SK-N-SH (cell line): Measurements from ENCODE around the gene SMIM1. TPM values are rescaled to one million over a fixed set of nuclear protein-coding genes. Genes with fewer than 3 reads are reported as not detected.
A peak's percentile ranks its signal among the peaks of the same experiment; 100 is the strongest.

ENCODE experiments used
- CTCF ChIA-PET: fragments of 300-600, 350-600 bp; formaldehyde crosslinking; extraction: SDS; loops from one replicate; lab custom pipeline; 2021; lab: Yijun Ruan, JAX
- POLR2A ChIA-PET: fragments of 350-600 bp; sonication (Branson Sonifier 250); formaldehyde crosslinking; extraction: SDS; loops from one replicate; lab custom pipeline; 2020; ENCODE audit warnings: antibody characterized with exemption, inconsistent platforms; lab: Yijun Ruan, JAX
- DNase-seq: peaks from one replicate; pipeline ENCODE4 v3.0.0; 2012
- H2AFZ ChIP-seq: fragments of 200-600 bp; sonication (generic); 2 replicates; pipeline ENCODE4 v1.8.1; 2016; ENCODE audit warnings: antibody characterized with exemption, mild to moderate bottlenecking, low read depth
- H3F3A ChIP-seq: fragments of 200-600 bp; sonication (generic); replicated peaks from 2 replicates; pipeline ENCODE3; 2016; ENCODE audit warnings: antibody characterized with exemption, mild to moderate bottlenecking; ENCODE audit not compliant: insufficient read depth
- H3K27ac ChIP-seq, 2 experiments: fragments of 200-500 bp in 1 of 2; fragments of 200-600 bp in 1 of 2; sonication (Bioruptor generic) in 1 of 2; sonication (generic), shearing (Covaris generic) in 1 of 2; 2 replicates each; pipeline versions ENCODE4 v1.5.1 to v1.6.1; 2014 to 2016; ENCODE audit warnings: low read depth in 2 of 2, inconsistent platforms in 1 of 2, low read length in 1 of 2, mild to moderate bottlenecking in 1 of 2, mixed read lengths in 1 of 2
- H3K27me3 ChIP-seq: fragments of 200-600 bp; sonication (generic), shearing (Covaris generic); 2 replicates; pipeline ENCODE4 v1.6.1; 2016; ENCODE audit warnings: mixed run types; ENCODE audit not compliant: insufficient read depth
- H3K36me3 ChIP-seq, 2 experiments: fragments of 200-500 bp in 1 of 2; fragments of 200-600 bp in 1 of 2; sonication (Bioruptor generic) in 1 of 2; sonication (generic) in 1 of 2; replicated peaks in 1 of 2; 2 replicates each; pipeline versions ENCODE3 to v1.5.1; 2014 to 2016; ENCODE audit warnings: low read length in 1 of 2, mild to moderate bottlenecking in 1 of 2; ENCODE audit not compliant: insufficient read depth in 2 of 2, control insufficient read depth in 1 of 2
- H3K4me1 ChIP-seq, 2 experiments: fragments of 200-500 bp in 1 of 2; fragments of 200-600 bp in 1 of 2; sonication (Bioruptor generic) in 1 of 2; sonication (generic), shearing (Covaris generic) in 1 of 2; 2 replicates each; pipeline versions ENCODE4 v1.5.1 to v1.6.1; 2014 to 2016; ENCODE audit warnings: low read depth in 1 of 2, low read length in 1 of 2, mixed run types in 1 of 2; ENCODE audit not compliant: insufficient read depth in 2 of 2, control insufficient read depth in 1 of 2
- H3K4me2 ChIP-seq: fragments of 200-600 bp; sonication (generic), shearing (Covaris generic); 2 replicates; pipeline ENCODE4 v1.6.1; 2017; ENCODE audit warnings: mixed run types
- H3K4me3 ChIP-seq, 2 experiments: fragments of 200-500 bp in 1 of 2; fragments of 200-600 bp in 1 of 2; sonication (Bioruptor generic) in 1 of 2; sonication (generic), shearing (Covaris generic) in 1 of 2; 2 replicates each; pipeline versions ENCODE4 v1.5.1 to v1.8.1; 2014 to 2016; ENCODE audit warnings: low read depth in 2 of 2, inconsistent platforms in 1 of 2, low read length in 1 of 2, mild to moderate bottlenecking in 1 of 2, mixed read lengths in 1 of 2, moderate library complexity in 1 of 2
- H3K79me2 ChIP-seq: fragments of 200-600 bp; sonication (generic); 2 replicates; pipeline ENCODE4 v1.8.1; 2017; ENCODE audit warnings: mild to moderate bottlenecking; ENCODE audit not compliant: insufficient read depth
- H3K9ac ChIP-seq: fragments of 200-600 bp; sonication (generic); 2 replicates; pipeline ENCODE4 v1.6.1; 2017; ENCODE audit warnings: mixed run types
- H3K9me2 ChIP-seq: fragments of 200-600 bp; sonication (generic); 2 replicates; pipeline ENCODE4 v1.6.1; 2017; ENCODE audit warnings: mixed run types
- H3K9me3 ChIP-seq: fragments of 200-600 bp; sonication (generic); 2 replicates; pipeline ENCODE4 v1.6.1; 2017; ENCODE audit warnings: mixed run types, mild to moderate bottlenecking, moderate library complexity
- H4K20me1 ChIP-seq: fragments of 200-600 bp; sonication (generic); 2 replicates; pipeline ENCODE4 v1.6.1; 2017; ENCODE audit warnings: mild to moderate bottlenecking, mixed run types; ENCODE audit not compliant: insufficient read depth
- CTCF ChIP-seq: fragments of 200-600 bp; sonication (generic); IDR thresholded peaks from 2 replicates; pipeline ENCODE4 v1.6.1; 2017; ENCODE audit warnings: antibody characterized with exemption, mild to moderate bottlenecking, moderate library complexity
- ELF1 ChIP-seq: IDR thresholded peaks from 2 replicates; pipeline ENCODE4 v1.4.0; 2012
- EP300 ChIP-seq, 2 experiments: IDR thresholded peaks; 2 replicates each; pipeline versions ENCODE4 v1.4.0 to v1.6.1; 2012; ENCODE audit warnings: borderline replicate concordance in 1 of 2, low read depth in 1 of 2, low read length in 1 of 2
- EZH2phosphoT487 ChIP-seq: fragments of 200-600 bp; sonication (generic); IDR thresholded peaks from 2 replicates; pipeline ENCODE4 v1.6.1; 2017; ENCODE audit warnings: low read depth, mixed run types, mild to moderate bottlenecking, antibody characterized with exemption, moderate library complexity, borderline replicate concordance
- FOSL2 ChIP-seq: IDR thresholded peaks from 2 replicates; pipeline ENCODE4 v1.4.0; 2012; ENCODE audit warnings: low read depth, mild to moderate bottlenecking, moderate library complexity, borderline replicate concordance
- FOXJ3 ChIP-seq: sonication (generic); formaldehyde crosslinking; IDR thresholded peaks from 2 replicates; pipeline ENCODE4 v1.5.1; 2020; ENCODE audit warnings: mild to moderate bottlenecking, missing genetic modification reagents
- FOXM1 ChIP-seq: IDR thresholded peaks from 2 replicates; pipeline ENCODE4 v1.4.0; 2012; ENCODE audit warnings: low read depth, mild to moderate bottlenecking
- GABPA ChIP-seq: IDR thresholded peaks from 2 replicates; pipeline ENCODE4 v1.4.0; 2012; ENCODE audit warnings: low read depth, mild to moderate bottlenecking
- GATA2 ChIP-seq: sonication (generic); formaldehyde crosslinking; IDR thresholded peaks from 2 replicates; pipeline ENCODE4 v1.5.0; 2020; ENCODE audit warnings: mild to moderate bottlenecking, missing genetic modification reagents
- IRF3 ChIP-seq: fragments of 150-350 bp; IDR thresholded peaks from 2 replicates; pipeline ENCODE4 v1.6.1; 2016; ENCODE audit warnings: mild to moderate bottlenecking, low read depth, low read length
- JUND ChIP-seq: IDR thresholded peaks from 2 replicates; pipeline ENCODE4 v1.4.0; 2012
- MAX ChIP-seq: IDR thresholded peaks from 2 replicates; pipeline ENCODE4 v1.4.0; 2012; ENCODE audit warnings: low read depth
- MEF2A ChIP-seq: IDR thresholded peaks from 2 replicates; pipeline ENCODE4 v1.4.0; 2012; ENCODE audit warnings: low read depth, borderline replicate concordance
- MXI1 ChIP-seq: IDR thresholded peaks from 2 replicates; pipeline ENCODE4 v1.6.1; 2012; ENCODE audit warnings: mild to moderate bottlenecking, low read depth, low read length, improper control_type of control experiment
- POLR2AphosphoS5 ChIP-seq: IDR thresholded peaks from 2 replicates; pipeline ENCODE4 v1.6.1; 2012; ENCODE audit warnings: low read depth, low read length
- RAD21 ChIP-seq: IDR thresholded peaks from 2 replicates; pipeline ENCODE4 v1.6.1; 2012; ENCODE audit warnings: mild to moderate bottlenecking, low read length
- RCOR1 ChIP-seq: fragments of 150-350 bp; IDR thresholded peaks from 2 replicates; pipeline ENCODE4 v1.6.1; 2017; ENCODE audit warnings: antibody characterized with exemption, low read length
- RFX5 ChIP-seq: IDR thresholded peaks from 2 replicates; pipeline ENCODE4 v1.6.1; 2012; ENCODE audit warnings: mild to moderate bottlenecking, improper control_type of control experiment, low read length
- RXRA ChIP-seq: IDR thresholded peaks from 2 replicates; pipeline ENCODE4 v1.4.0; 2012; ENCODE audit warnings: low read depth, mild to moderate bottlenecking, borderline replicate concordance
- SIN3A ChIP-seq: IDR thresholded peaks from 2 replicates; pipeline ENCODE4 v1.6.1; 2012; ENCODE audit warnings: low read depth, mild to moderate bottlenecking, low read length, moderate library complexity, borderline replicate concordance
- TAF1 ChIP-seq: IDR thresholded peaks from 2 replicates; pipeline ENCODE4 v1.6.1; 2012; ENCODE audit warnings: low read depth, mild to moderate bottlenecking, low read length, moderate library complexity, borderline replicate concordance
- TCF12 ChIP-seq: IDR thresholded peaks from 2 replicates; pipeline ENCODE4 v1.4.0; 2012
- TEAD4 ChIP-seq: IDR thresholded peaks from 2 replicates; pipeline ENCODE4 v1.4.0; 2012; ENCODE audit warnings: mild to moderate bottlenecking, borderline replicate concordance; ENCODE audit not compliant: insufficient read depth
- USF1 ChIP-seq: IDR thresholded peaks from 2 replicates; pipeline ENCODE4 v1.4.0; 2012; ENCODE audit warnings: low read depth, borderline replicate concordance
- YY1 ChIP-seq: IDR thresholded peaks from 2 replicates; pipeline ENCODE4 v1.4.0; 2012; ENCODE audit warnings: low read depth, mild to moderate bottlenecking
- WGBS: methylation state at CpG from one replicate; pipeline ENCODE4 v1.1.6; 2017; ENCODE audit warnings: low lambda C conversion rate; 5-methylcytosine and 5-hydroxymethylcytosine counted together
- polyA plus RNA-seq, 3 experiments: library from polyadenylated mRNA; depleted of rRNA; stranded (reverse); fragments of >200 nt; gene quantifications; 2 replicates each; pipeline ENCODE4 v1.2.3, GENCODE V29; 2012
- TF ChIP-seq, protein P1 (sequence below): IDR thresholded peaks from 2 replicates; pipeline ENCODE4 v1.4.0; 2012; ENCODE audit warnings: low read depth, borderline replicate concordance
- TF ChIP-seq, protein P2 (sequence below): IDR thresholded peaks from 2 replicates; pipeline ENCODE4; 2012

The SMIM1 gene
- polyA plus RNA-seq, 1 of the 3 experiments (the other 2 are of a cell fraction): 6.1 TPM

DNA sequence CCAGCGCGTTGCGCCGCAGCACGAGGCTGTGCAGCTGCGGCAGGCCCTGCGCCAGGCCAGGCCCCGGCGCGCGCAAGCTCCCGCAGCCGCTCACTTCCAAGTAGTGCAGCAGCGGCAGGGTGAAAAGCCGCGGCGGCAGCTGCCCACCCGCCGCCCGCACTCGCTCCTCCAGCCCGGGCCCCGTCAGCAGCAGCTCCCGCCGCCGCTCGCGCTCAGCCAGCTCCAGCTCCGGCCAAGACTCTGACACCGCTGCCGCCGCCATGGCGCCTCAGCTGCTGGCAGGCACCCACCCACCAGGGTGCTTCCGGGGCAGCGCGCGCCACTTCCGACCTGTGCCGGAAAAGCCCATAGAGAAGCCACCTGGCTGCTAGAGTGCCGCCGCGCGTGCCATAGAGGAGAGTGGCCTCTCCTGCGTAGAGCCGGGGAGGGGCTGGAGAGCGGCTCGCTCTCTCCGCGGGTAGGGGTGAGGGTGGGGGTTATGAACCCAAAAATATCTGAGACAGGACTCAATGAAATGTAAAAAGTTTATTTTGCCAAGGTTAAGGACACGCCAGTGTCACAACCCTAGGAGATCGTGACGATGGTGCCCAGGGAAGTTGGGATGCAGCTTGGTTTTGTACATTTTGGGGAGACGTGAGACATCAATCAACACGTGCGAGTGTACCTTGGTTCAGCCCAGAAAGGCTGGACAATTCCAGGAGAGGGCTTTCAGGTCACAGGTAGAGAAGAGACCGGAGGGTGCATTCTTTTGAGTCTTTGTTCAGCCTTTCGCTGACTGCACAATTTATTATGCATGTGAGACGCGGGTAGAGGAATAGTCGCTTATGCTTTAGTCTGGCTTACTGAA, 23.9 kb downstream of the SMIM1 start, which contains the start of gene LRRC47:
Gene LRRC47, minus strand, starts transcription at position 284 of the 847 bp plus-strand sequence. Its CDS starts 22 bp downstream, at position 262.
- DNase-seq: peak; percentile 98
- Histone ChIP-seq H3K27me3 (no peaks in the 10 kb centered on the region), H3K36me3 (peaks cover 0 to 5% of the 10 kb centered on the region in 2 experiments), H3K79me2 (peaks cover 45% of the 10 kb centered on the region), H4K20me1 (peaks cover 30% of the 10 kb centered on the region), H3K4me2 (peak within 1 kb of the TSS; percentile 87), H3K27ac (peak within 1 kb of the TSS in 1 of 2 experiments; percentile 70; a peak in 3 of 4 replicates), H3F3A (no peaks in the 10 kb centered on the region), H3K4me3 (peak within 1 kb of the TSS; percentile 74 to 79), H2AFZ (peak within 1 kb of the TSS; percentile 93), H3K4me1 (peaks cover 0 to 20% of the 10 kb centered on the region in 2 experiments; a peak in 2 of 4 replicates), H3K9me3 (no peaks in the 10 kb centered on the region), H3K9me2 (no peaks in the 10 kb centered on the region), H3K9ac (peak within 1 kb of the TSS; percentile 73)
- ChIA-PET CTCF (interaction anchor here (1.0 to 1.9 kb wide), 6 partner anchors 21 to 343 kb away, joined by 3 to 8 read pairs (median 4); no protein-coding TSS in a partner anchor), POLR2A (interaction anchor here (0.6 to 2.1 kb wide), 7 partner anchors 9 to 1405 kb away, joined by 3 to 14 read pairs (median 3); partner anchors contain the start of genes C1orf174 and RER1)
- WGBS: 4% methylated on average over 15 of the region's 60 CpGs
- TF ChIP-seq RFX5 (no peak), FOXJ3 (CRISPR knock-in tag) (no peak), POLR2AphosphoS5 (peak; percentile 90), EP300 (IDR thresholded peaks at IDR 0.05; ENCODE audit: borderline replicate concordance in 1 of 2, low read depth in 1 of 2, low read length in 1 of 2) (no peak), MXI1 (peak; percentile 91), CTCF (no peak), GABPA (peak; percentile 97), TEAD4 (no peak), FOXM1 (no peak), RXRA (no peak), JUND (no peak), YY1 (peak; percentile 89), TAF1 (peak; percentile 88), USF1 (no peak), RAD21 (no peak), ELF1 (peak; percentile 81), MEF2A (no peak), RCOR1 (no peak), EZH2phosphoT487 (no peak), SIN3A (peak; percentile 96), IRF3 (no peak), TCF12 (peak; percentile 28; the same call in 1 of the 2 replicates), MAX (peak; percentile 85), FOSL2 (no peak), GATA2 (CRISPR knock-in tag) (no peak)
- TF ChIP-seq, protein P1, sequence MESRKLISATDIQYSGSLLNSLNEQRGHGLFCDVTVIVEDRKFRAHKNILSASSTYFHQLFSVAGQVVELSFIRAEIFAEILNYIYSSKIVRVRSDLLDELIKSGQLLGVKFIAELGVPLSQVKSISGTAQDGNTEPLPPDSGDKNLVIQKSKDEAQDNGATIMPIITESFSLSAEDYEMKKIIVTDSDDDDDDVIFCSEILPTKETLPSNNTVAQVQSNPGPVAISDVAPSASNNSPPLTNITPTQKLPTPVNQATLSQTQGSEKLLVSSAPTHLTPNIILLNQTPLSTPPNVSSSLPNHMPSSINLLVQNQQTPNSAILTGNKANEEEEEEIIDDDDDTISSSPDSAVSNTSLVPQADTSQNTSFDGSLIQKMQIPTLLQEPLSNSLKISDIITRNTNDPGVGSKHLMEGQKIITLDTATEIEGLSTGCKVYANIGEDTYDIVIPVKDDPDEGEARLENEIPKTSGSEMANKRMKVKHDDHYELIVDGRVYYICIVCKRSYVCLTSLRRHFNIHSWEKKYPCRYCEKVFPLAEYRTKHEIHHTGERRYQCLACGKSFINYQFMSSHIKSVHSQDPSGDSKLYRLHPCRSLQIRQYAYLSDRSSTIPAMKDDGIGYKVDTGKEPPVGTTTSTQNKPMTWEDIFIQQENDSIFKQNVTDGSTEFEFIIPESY: peak; percentile 44; the same call in 1 of the 2 replicates
- TF ChIP-seq, protein P2, sequence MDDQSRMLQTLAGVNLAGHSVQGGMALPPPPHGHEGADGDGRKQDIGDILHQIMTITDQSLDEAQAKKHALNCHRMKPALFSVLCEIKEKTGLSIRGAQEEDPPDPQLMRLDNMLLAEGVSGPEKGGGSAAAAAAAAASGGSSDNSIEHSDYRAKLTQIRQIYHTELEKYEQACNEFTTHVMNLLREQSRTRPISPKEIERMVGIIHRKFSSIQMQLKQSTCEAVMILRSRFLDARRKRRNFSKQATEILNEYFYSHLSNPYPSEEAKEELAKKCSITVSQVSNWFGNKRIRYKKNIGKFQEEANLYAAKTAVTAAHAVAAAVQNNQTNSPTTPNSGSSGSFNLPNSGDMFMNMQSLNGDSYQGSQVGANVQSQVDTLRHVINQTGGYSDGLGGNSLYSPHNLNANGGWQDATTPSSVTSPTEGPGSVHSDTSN: no peak; the same call in 1 of the 2 replicates
